Measurements from ENCODE around the gene MED27.

- TF ChIP-seq, protein P1, sequence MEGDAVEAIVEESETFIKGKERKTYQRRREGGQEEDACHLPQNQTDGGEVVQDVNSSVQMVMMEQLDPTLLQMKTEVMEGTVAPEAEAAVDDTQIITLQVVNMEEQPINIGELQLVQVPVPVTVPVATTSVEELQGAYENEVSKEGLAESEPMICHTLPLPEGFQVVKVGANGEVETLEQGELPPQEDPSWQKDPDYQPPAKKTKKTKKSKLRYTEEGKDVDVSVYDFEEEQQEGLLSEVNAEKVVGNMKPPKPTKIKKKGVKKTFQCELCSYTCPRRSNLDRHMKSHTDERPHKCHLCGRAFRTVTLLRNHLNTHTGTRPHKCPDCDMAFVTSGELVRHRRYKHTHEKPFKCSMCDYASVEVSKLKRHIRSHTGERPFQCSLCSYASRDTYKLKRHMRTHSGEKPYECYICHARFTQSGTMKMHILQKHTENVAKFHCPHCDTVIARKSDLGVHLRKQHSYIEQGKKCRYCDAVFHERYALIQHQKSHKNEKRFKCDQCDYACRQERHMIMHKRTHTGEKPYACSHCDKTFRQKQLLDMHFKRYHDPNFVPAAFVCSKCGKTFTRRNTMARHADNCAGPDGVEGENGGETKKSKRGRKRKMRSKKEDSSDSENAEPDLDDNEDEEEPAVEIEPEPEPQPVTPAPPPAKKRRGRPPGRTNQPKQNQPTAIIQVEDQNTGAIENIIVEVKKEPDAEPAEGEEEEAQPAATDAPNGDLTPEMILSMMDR (IDR thresholded peaks at IDR 0.05), result no peak
- no peak for TF ChIP-seq EP300 (IDR thresholded peaks at IDR 0.05)
Measured at GRCh38 chr9:132109291-132109690, 29.6 kb upstream of the MED27 start.

Measured in sigmoid colon (tissue), 4 donors.